ENCODE measurements around the gene ZC3H7B.
"Not testable (repeated sequence)": the region's sequence is repeated elsewhere in the genome, so short reads cannot be mapped to it uniquely, and the experiment has no call there.

ZC3H7B gene

DNA sequence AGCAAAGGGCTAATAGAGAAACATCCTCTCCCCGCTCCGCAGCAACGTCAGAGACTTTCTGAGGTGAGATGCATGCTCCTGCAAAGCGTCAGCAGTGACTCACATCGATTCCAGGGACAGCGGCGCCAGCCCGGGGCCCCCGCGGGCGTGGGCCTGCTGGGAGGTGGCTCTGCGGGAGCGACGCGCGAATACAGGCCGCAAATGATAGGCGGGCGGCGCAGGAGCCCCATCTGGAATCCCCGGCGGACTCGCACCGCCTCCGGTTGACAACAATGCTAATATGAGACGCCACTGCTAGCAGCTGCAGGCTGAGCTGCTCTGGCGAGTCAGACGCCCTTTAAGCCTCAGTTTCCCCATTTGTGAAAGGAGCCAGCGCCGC is 15.9 kb upstream of the ZC3H7B start:
- no peak for DNase-seq

DNA sequence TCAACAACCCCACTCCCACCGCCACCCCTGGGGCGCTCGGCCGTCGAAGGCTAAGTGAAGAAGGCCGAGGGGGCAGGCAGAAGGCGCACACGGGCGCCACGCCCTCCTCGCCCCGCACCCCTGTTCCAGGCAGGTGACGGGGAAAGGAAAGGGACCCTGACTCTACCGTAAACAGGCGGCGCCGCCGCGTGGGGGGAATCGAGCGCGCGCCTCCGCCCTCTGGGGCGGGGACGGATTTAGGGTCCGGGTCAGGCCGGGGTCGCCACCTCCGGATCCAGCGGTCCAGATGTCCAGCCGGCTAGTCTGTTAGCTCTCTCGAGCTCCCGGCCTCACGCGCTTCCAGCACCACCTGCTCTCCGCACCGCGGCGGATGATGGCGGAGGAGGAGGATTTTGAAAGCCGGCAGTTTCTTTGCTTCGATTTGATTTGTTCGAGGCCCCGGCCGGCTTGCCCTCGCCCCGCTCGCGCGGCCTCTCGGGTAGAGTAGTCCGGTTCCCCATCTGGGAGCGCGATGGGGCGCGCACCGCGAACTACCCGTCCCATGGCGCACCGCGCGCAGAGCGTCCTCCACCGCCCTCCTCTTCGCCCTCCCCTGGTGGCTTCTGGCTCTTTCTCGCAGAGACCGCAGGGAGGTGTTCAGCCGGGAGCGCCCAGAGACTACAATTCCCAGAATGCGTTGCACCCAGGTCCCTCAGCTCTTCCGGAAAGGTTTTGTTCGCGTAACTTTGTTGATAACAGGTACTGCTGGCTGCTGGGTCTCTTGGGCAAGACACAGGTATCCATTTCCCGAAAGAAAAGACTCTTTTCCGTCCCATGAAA is 15.3 kb upstream of the ZC3H7B start, which contains the start of gene RANGAP1:
TSS of gene RANGAP1 (minus strand) at position 368 of the 819 bp plus-strand sequence. CDS start 5,143 bp downstream, outside the sequence.
- DNase-seq, result peak; percentile 84

DNA sequence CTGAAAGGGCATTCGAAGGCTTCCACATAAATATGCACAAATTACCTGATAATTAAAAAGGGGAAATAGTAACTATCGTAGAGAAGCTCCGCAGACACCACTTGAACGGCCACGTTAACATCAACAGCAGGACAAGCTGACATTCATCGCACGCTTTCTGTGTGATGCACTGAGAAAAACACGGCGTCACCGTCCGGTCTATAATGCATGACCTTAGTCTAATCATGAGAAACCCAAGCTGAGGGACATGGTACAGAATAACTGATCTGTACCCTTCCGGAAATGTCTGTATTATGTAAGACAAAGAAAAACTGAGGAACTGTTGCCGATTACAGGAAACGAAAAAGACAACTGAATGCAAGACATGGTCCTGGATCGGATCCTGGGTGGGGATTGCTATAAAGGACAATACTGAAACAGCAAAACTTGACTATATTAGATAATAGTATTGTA is 14.7 kb upstream of the ZC3H7B start:
- no peak for DNase-seq

DNA sequence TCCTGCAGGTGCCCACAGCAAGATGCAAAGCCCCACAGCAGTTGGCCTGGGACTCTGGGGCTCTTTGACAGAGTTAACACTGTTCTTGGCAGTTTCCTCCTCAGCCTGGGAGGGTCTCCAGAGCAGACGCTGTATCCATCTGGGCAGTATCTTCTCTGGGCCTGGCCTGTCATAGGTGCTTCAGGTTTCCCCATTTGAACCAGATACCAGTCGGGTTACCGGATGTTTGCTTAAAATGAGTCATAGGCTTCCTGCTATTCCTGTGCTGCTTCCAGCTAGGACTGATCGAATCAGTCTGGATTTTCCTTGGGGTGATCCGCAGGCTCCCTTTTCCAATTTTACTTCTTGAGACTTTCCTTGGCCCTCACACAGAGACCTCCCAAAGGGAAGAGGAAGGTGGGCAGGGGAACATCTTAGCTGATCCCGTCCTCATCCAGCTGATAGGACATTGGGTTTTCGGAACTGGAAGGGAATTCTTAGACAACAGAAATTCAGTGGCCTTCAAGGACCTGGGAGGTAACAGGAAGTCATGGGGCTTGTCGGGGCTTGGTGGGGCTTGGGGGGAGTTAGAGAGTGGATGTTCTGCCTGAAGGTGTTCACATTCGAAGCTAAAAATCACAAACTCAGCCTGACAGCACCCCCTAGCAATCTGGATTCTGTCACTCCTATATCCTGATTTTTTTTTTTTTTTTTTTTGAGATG is 12.9 kb upstream of the ZC3H7B start:
- DNase-seq, result no peak

DNA sequence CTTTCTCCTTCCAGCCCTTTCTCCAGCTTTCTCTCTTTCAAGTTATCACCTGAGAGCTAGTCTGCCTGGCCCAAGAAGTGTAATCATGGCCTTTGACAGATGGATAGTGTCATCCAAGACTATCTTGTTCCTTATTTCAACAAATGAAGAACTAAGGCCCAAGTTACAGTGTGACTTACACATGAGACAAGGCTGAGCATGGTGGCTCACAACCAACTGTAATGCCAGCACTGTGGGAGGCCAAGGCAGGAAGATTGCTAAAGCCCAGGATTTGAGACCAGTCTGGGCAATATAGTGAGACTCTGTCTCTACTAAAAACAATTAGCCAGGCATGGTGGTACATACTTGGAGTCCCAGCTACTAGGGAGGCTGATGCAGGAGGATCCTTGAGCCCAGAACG is 11.7 kb upstream of the ZC3H7B start:
- DNase-seq, result no peak

DNA sequence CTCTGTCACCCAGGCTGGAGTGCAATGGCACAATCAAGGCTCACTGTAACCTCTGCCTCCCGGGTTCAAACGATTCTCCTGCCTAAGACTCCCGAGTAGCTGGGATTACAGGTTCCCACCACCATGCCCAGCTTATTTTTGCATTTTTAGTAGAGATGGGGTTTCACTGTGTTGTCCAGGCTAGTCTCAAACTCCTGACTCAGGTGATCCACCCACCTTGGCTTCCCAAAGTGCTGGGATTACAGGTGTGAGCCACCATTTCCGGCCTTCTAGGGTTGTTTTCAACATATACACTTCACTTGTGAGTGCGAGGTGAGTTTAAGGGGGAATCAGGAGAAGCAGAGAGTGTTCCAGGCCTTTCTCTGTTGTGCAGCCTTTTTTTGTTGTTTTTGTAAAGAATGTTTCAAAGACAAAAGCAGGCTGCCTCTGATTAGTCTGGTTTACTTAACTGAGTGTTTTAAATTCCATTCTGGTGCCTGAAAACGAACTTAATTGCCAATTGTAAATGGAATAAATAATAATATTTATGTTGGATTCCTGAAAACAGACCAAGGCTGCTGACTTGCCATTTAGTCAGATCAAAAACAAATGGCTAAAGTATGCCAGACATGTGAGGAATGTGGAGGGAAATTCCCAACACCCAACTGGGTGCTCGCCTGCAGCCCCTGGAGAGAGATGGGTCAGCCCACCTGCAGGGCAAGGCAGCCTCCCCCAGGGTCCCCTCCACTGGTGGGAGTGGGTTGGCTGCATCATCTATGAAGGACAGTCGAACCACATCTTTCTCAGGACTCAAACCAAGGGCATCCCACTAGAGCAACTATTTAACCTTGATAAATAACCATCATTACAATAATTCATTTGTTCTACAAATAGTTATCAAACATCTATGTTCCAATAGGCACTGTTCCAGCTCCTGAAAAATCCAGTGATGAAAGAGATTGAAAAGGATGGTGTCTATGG is 10.8 kb upstream of the ZC3H7B start:
- DNase-seq, result peak; percentile 25

DNA sequence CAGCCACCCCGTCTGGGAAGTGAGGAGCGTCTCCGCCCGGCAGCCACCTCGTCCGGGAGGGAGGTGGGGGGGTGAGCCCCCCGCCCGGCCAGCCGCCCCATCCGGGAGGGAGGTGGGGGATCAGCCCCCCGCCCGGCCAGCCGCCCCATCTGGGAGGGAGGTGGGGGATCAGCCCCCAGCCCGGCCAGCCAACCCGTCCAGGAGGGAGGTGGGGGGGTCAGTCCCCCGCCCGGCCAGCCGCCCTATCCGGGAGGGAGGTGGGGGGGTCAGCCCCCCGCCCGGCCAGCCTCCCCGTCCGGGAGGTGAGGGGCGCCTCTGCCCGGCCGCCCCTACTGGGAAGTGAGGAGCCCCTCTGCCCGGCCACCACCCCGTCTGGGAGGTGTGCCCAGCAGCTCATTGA is 6.5 kb upstream of the ZC3H7B start:
- not testable (repeated sequence) for DNase-seq

DNA sequence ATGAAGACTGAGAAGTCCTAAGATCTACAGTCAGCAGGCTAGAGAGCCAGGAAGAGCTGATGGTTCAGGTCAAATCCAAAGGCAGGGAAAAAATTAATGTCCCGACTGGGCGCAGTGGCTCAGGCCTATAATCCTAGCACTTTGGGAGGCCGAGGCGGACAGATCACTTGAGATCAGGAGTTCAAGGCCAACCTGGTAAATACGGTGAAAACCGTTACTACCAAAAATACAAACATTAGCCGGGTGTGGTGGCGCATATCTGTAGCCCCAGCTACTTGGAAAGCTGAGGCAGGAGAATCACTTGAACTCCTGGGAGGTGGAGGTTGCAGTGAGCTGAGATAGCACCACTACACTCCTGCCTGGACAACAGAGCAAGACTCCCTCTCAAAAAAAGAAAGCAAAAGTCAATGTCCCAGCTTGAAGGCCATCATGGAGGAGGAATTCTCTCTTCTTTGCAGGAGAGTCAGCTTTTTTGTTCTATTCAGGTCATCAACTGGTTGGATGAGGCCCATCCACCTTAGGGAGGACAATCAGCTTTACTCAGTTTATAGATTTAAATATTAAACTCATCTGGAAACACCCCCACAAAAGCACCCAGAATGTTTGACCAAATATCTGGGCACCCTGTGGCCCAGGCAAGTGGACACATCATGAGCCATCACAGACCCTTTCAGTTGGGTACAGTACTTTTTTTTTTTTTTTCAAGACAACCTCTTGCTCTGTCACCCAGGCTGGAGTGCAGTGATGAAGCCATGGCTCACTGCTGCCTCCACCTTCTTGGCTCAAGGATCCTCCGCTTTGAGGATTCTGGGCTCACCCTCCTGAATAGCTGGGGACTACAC is 4.3 kb upstream of the ZC3H7B start:
- DNase-seq, result no peak

DNA sequence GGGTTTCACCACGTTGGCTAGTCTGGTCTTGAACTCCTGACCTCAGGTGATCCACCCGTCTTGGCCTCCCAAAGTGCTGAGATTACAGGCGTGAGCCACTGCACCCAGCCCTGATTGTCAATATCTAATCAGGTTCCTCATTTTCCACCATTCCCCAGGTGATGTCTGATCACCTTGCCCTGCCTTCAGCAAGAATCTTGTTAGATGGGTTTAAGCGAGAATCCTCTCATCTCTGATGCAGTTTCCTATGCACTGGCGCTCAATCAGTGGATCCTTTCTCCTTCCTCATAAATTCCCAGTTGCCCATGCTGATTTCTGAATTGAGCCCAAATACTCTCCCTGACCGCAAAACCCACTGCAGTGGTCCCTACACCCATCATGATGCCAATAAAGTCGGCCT is 664 bp upstream of the ZC3H7B start:
- no peak for DNase-seq

DNA sequence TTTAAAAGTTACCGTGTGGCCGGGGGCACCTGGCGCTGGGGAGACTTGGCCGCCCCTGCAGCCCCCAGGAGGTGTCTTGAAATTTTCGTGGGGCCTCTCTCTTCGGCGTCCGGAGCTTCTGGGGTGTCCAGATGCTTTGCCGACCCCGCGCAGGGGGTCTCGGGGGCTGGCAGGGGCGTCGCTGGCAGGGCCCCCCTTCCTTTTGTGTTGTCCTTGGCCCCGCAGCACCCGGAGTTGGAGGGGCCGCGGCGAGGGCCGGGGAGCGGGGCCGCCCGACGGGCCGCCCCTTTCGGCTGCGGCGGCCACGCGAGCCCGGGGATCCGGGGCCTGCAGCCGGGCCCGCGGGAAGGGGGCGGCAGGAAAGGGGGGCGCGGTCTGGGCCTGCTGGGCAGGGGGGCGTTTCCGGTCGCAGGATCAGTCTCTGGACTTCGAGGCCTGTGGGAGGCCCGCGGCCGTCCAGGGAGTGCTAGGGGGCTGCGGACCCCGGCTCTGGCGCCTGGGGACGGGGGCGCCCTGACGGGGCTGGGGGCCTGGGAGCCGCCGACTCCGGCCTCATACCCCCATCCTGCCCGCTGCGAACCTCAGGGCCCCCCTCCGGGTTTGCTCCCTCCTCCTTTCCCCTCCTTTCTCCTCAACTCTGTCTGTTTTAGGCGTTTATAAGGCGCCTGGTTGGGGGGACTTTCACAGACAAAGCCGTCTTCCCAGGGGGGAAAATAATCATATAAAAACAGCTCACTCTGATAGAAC is 869 bp downstream of the ZC3H7B start:
- peak; percentile 74 for DNase-seq

DNA sequence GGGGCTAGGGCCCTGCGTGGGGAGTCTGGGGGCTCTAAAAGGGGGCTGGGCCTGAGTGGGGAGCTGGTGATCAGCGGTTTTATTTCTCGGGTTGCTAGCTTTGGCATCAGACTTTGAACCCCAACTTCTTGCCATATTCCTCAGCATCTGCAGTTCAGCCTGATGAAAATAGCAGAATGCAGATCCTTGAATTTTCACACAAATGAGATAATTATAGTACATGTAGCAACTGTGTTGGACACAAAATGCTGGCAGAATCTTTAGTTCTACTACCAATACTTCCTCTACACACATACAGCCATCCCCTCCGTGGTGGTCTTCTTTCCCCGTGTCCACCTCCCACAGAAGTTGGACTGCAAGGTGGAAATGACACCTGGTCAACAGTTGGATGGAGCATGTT is 1.5 kb downstream of the ZC3H7B start:
- DNase-seq, result no peak

DNA sequence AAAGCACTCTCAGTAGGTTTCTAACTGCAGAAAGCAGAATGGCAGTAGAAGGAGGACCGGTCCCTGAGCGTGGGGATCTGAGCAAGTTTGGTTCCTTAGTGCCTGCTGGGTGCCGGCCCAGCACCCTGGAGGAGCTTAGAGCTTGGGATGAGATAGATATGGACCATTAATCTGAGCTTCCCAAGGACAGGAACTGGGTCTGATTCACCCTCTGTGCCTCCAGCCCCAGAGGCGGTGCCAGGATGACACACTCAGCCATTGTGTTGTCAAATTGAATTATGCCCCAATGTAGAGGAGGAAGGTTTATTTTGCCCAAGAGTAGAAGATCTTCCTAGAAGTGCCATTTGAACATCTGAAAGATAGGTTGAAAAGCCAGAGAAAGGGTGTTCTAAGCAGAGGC is 4.3 kb downstream of the ZC3H7B start:
- DNase-seq, result no peak

DNA sequence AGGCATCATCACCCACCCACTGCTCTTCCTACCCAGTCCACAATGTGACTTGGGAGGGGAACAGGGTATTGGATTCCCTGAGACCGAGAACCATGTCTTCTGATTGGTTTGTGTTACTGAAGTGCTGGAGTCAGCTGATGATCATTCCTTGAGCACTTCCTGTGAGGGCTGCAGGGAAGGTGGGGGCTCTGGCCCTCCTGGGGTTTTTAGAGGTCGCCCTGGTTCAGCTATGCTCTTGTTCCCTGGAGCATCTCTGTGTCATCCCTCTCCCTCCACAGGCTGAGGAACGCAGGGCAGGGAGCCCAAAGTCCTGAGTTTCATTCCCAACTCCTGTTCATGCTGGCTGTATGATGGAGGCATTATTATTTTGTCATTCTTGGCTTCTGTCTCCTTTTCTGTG is 6.7 kb downstream of the ZC3H7B start:
- DNase-seq, result no peak

DNA sequence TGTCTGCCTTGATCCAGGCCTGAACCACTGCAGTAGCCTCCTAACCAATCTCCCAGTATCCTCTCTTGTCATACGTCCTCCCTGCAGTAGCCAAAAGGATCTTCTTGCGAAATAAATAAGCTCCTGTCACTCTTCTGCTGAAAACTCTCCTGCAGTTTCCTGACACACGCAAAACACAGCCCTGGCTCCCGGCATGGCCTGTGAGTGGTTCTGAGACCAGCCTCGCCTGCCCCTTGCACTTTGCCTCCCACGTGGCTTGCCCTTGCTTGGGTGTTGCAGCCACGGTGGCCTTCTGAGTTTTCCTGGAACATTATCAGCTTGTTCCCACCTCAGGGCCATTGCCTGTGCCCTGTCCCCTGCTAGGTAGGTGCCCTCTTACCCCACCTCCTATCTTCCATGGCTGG is 7.2 kb downstream of the ZC3H7B start:
- DNase-seq, result no peak

DNA sequence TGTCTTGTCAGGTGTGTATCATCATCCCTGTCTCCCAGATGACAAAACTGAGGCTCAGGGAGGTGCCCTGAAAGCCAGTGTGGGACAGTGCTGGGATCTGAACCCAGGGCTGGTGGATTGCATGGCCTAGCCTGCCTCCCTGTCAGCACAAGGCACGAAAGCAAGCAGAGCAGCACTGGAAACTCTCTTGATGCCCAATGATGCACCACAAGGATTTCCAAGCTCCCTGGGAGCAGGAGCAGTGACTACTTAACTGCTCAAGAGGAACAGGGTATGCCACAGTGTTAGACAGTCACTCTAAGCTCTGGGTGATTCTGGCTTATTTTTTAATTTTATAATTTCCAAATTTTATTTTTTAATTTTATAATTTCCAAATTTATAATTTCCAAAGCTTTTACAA is 9.0 kb downstream of the ZC3H7B start:
- DNase-seq, result no peak

DNA sequence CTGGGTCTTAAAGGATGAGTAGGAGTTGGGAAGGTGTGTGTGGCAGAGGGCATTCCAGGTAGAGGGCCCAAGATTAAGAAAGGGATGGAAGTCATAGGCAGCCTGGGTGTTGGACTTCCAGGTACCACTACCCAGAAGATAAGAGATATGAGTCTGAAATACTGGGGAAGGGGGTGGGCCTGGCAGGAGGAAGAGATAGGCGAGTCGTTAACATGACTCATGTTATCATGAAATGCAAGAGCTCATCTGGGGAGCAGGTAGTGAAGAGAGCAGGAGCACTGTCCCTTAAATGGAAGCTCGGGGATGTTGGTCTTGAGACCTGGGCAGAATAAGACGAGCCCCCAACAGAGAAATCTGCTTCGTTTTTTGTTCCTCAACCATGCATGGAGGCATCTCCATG is 10.2 kb downstream of the ZC3H7B start:
- no peak for DNase-seq

DNA sequence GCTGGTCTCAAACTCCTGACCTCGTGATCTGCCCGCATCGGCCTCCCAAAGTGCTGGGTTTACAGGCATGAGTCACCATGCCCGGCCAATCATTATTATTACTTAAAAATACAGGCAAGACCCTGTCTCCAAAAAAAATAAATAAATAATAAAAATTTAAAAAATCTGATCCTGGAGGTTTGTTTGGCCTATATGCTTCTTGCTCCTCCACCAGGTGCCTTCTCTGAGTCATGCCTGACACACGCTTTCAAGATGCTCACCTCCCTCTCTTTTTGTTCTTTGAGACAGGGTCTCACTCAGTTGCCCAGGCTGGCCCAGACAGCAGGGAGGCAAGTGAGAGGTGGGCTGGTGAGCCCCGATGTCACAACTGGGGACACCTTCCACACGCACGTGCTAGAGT is 13.5 kb downstream of the ZC3H7B start:
- no peak for DNase-seq

DNA sequence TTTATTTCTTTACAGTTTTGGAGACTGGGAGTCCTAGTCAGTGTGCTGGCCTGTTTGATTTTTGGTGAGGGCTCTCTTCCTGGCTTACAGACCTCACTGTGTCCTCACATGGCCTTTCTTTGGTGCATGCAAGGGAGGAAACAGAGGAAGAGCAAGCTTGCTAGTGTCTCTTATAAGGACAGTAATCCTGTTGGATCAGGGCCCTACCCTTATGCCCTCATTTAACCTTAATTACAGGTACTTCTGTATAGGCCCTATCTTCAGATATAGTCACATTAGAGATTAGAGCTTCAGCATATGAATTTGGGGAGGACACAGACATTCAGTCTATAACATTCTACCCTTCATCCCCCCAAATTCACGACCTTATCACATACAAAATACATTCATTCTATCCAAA is 14.3 kb downstream of the ZC3H7B start:
- no peak for DNase-seq

DNA sequence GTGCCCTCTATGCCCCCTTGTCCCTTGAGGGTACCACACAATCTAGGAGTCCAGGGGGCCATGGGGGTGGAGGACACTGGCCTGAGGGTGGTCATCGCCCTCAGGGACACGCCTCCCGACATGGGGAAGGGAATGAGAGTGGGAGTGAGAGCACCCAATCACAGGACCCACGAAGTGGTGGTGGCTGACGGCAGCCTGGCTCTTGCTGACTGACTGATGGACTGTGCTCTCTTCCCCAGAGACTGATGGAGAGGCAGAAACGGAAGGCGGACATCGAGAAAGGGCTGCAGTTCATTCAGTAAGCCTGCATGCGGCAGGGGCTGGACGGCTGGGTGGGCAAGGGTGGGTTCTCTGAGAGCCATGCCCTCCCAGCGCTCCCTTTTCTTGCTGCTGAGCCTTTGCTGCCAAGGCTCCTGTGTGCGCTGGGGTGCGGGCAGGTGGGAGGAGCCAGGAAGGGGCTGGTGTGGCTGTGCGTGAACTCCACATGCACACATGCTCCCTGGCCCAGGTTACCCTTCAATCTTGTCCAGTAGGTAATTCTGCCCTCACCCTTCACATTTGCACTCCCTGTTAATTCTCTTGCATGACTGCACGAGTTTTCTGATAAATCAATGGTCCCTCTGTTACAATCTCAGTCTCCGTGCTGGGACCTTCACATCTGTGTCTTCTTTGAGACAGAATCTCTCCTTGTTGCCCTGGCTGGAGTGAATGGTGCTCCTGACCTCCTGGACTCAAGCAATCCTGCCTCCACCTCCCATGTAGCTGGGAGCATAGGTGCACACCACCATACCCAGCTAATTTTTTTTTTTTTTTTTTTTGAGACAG is 19.3 kb downstream of the ZC3H7B start:
- DNase-seq, result no peak

All from right kidney (tissue), 1 donor.